Activated naive CD8-positive, alpha-beta T cell treated with anti-CD3 and anti-CD28 coated beads, Interleukin-2, amount 10 ng/mL, durations not matched to agents 7 days and 5 days (primary cell): ENCODE measurements around the gene KRT2. TPM values are rescaled to one million over a fixed set of nuclear protein-coding genes. Genes with fewer than 3 reads are reported as not detected.
A peak's percentile ranks its signal among the peaks of the same experiment; 100 is the strongest.

Experiments used
- ATAC-seq: fragments of 150-1000 bp; cut with Tn5 transposase; one replicate; pipeline ENCODE4 v1.10.0; 2021; ENCODE audit warnings: low read depth, moderate library complexity
- POLR2A ChIA-PET: fragments of 350-600 bp; sonication (Branson Sonifier 250); formaldehyde crosslinking; loops from one replicate; lab custom pipeline; 2021; ENCODE audit warnings: antibody characterized with exemption; lab: Charles Lee
- DNase-seq: peaks from one replicate; pipeline ENCODE4 v3.0.0; 2021
- H3K27ac Mint-ChIP-seq: one replicate; pipeline ENCODE4 v1.8.0; 2022; ENCODE audit warnings: mild to moderate bottlenecking, mixed read lengths
- H3K27me3 Mint-ChIP-seq: one replicate; pipeline ENCODE4 v1.8.0; 2022; ENCODE audit warnings: mild to moderate bottlenecking, moderate library complexity, mixed read lengths
- H3K36me3 Mint-ChIP-seq: one replicate; pipeline ENCODE4 v1.8.0; 2021; ENCODE audit warnings: mild to moderate bottlenecking, mixed read lengths
- H3K4me1 Mint-ChIP-seq: one replicate; pipeline ENCODE4 v1.8.0; 2021; ENCODE audit warnings: mixed read lengths
- H3K4me3 Mint-ChIP-seq: one replicate; pipeline ENCODE4 v1.8.0; 2022; ENCODE audit warnings: mild to moderate bottlenecking, moderate library complexity, mixed read lengths
- H3K9me3 Mint-ChIP-seq: one replicate; pipeline ENCODE4 v1.8.0; 2021; ENCODE audit warnings: mixed read lengths
- total RNA-seq, 2 experiments: library from RNA; stranded (reverse); gene quantifications; one replicate each; pipeline ENCODE4 v1.2.3, GENCODE V29; 2021

KRT2 gene
- total RNA-seq, 2 experiments from 2014 or later: not detected

- peaks cover 2% of the 10 kb centered on the region for H3K36me3 Mint-ChIP-seq
- H3K27me3 Mint-ChIP-seq: peaks cover 22% of the 10 kb centered on the region
- DNase-seq (no peak), ATAC-seq (no peak)
- peaks cover 17% of the 10 kb centered on the region for H3K4me1 Mint-ChIP-seq
- H3K9me3 Mint-ChIP-seq: no peaks in the 10 kb centered on the region
- POLR2A ChIA-PET: no interaction called here
- H3K4me3 Mint-ChIP-seq: no peak overlapping the region
- no peak overlapping the region for H3K27ac Mint-ChIP-seq
These were observed 51.9 kb downstream of the KRT2 start for GRCh38 chr12:52600071-52600470.

DNA sequence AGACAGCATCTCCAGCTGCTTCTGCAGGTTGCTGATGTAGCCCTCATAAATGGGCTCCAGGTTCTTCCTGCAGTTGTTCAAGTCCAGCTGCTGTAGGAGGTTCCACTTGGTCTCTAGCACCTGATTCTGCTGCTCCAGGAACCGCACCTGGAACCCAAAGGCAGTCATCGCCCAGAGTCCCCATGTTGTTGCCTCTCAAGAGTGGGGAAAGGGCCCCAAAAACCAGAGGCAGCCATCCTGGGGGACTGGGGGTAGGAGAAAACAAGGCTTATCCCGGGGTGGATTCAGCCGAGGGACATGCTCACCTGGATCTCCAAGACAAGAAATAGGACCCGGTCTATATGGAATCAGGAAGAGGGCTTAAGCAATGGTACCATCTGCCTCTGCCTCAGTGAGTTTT, 53.0 kb downstream of the KRT2 start:
- DNase-seq (peak; percentile 10), ATAC-seq (no peak)
- Mint-ChIP-seq H3K9me3 (no peaks in the 10 kb centered on the region), H3K4me1 (peaks cover 10% of the 10 kb centered on the region), H3K27ac (no peak overlapping the region), H3K4me3 (no peak overlapping the region), H3K36me3 (no peaks in the 10 kb centered on the region), H3K27me3 (peaks cover 22% of the 10 kb centered on the region)
- POLR2A ChIA-PET: no interaction called here

Other genes with a start within 250 kb of the KRT2 start
- not detected for gene KRT82, start 245.9 kb downstream of the KRT2 start, total RNA-seq
- gene KRT75, start 217.8 kb downstream of the KRT2 start, total RNA-seq: not detected
- not detected for gene KRT6B, start 200.1 kb downstream of the KRT2 start, total RNA-seq
- gene KRT6C, start 178.4 kb downstream of the KRT2 start, total RNA-seq: not detected
- gene KRT6A, start 159.0 kb downstream of the KRT2 start, total RNA-seq: not detected
- gene KRT5, start 131.8 kb downstream of the KRT2 start, total RNA-seq: not detected
- gene KRT71, start 99.1 kb downstream of the KRT2 start, total RNA-seq: not detected
- not detected for gene KRT74, start 78.4 kb downstream of the KRT2 start, total RNA-seq
- under 1 TPM; 0.65 to 0.67 TPM for gene KRT72, start 50.7 kb downstream of the KRT2 start, total RNA-seq
- gene KRT73, start 33.7 kb downstream of the KRT2 start, total RNA-seq: under 1 TPM; 0.42 to 0.60 TPM
- gene KRT1, start 28.2 kb upstream of the KRT2 start, total RNA-seq: not detected
- gene KRT77, start 51.3 kb upstream of the KRT2 start, total RNA-seq: not detected
- not detected for gene KRT76, start 125.1 kb upstream of the KRT2 start, total RNA-seq
- gene KRT3, start 143.9 kb upstream of the KRT2 start, total RNA-seq: not detected
- not detected for gene KRT4, start 161.9 kb upstream of the KRT2 start, total RNA-seq
- gene KRT79, start 182.1 kb upstream of the KRT2 start, total RNA-seq: not detected
- gene KRT78, start 196.8 kb upstream of the KRT2 start, total RNA-seq: not detected